HEK293T (cell line): ENCODE measurements around the gene SETD2.

Source experiments
- CTCF ChIA-PET: fragments of 350-600 bp; formaldehyde crosslinking; extraction: SDS; loops from one replicate; lab custom pipeline; 2021; ENCODE audit warnings: antibody characterized with exemption, inconsistent platforms; lab: Yijun Ruan, JAX
- POLR2A ChIA-PET: fragments of 350-600 bp; formaldehyde crosslinking; extraction: SDS; loops from one replicate; lab custom pipeline; 2020; ENCODE audit warnings: antibody characterized with exemption, inconsistent platforms; lab: Yijun Ruan, JAX
- DNase-seq: peaks from one replicate; pipeline ENCODE4 v3.0.0; 2012; ENCODE audit warnings: mixed read lengths; ENCODE audit errors: extremely low spot score
- ARNT ChIP-seq: fragments of 450-650 bp; IDR thresholded peaks from 2 replicates; pipeline ENCODE4 v1.6.1; 2017; ENCODE audit warnings: mild to moderate bottlenecking
- BHLHE40 ChIP-seq: fragments of 450-650 bp; IDR thresholded peaks from 2 replicates; pipeline ENCODE4 v1.6.1; 2016; ENCODE audit warnings: mild to moderate bottlenecking, moderate library complexity, borderline replicate concordance
- CTBP1 ChIP-seq: fragments of 450-650 bp; IDR thresholded peaks from 2 replicates; pipeline ENCODE4 v1.6.1; 2016; ENCODE audit warnings: borderline replicate concordance
- ELF4 ChIP-seq: fragments of 450-650 bp; IDR thresholded peaks from 2 replicates; pipeline ENCODE4 v1.6.1; 2017; ENCODE audit warnings: antibody characterized with exemption
- FOXA1 ChIP-seq: fragments of 450-650 bp; IDR thresholded peaks from 2 replicates; pipeline ENCODE4 v1.6.1; 2016; ENCODE audit warnings: mild to moderate bottlenecking
- FOXK2 ChIP-seq: fragments of 450-650 bp; IDR thresholded peaks from 2 replicates; pipeline ENCODE4 v1.6.1; 2016; ENCODE audit warnings: mild to moderate bottlenecking
- FOXM1 ChIP-seq: fragments of 450-650 bp; IDR thresholded peaks from 2 replicates; pipeline ENCODE4 v1.6.1; 2017; ENCODE audit warnings: mild to moderate bottlenecking, borderline replicate concordance
- HDGF ChIP-seq: fragments of 450-650 bp; IDR thresholded peaks from 2 replicates; pipeline ENCODE4 v1.6.1; 2017; ENCODE audit warnings: antibody characterized with exemption, borderline replicate concordance
- L3MBTL2 ChIP-seq: fragments of 450-650 bp; conservative IDR thresholded peaks from 2 replicates; pipeline ENCODE4 v1.6.1; 2016; ENCODE audit warnings: mild to moderate bottlenecking
- LEF1 ChIP-seq: fragments of 450-650 bp; IDR thresholded peaks from 2 replicates; pipeline ENCODE4 v1.6.1; 2017; ENCODE audit warnings: mild to moderate bottlenecking, borderline replicate concordance
- NFRKB ChIP-seq: fragments of 450-650 bp; IDR thresholded peaks from 2 replicates; pipeline ENCODE4 v1.6.1; 2016; ENCODE audit warnings: mild to moderate bottlenecking, moderate library complexity
- PKNOX1 ChIP-seq: fragments of 450-650 bp; IDR thresholded peaks from 2 replicates; pipeline ENCODE4 v1.6.1; 2016
- SP1 ChIP-seq: fragments of 450-650 bp; IDR thresholded peaks from 2 replicates; pipeline ENCODE4 v1.6.1; 2017
- SUZ12 ChIP-seq: fragments of 450-650 bp; IDR thresholded peaks from 2 replicates; pipeline ENCODE4 v1.6.1; 2016; ENCODE audit warnings: mild to moderate bottlenecking
- TARDBP ChIP-seq: fragments of 450-650 bp; IDR thresholded peaks from 2 replicates; pipeline ENCODE4 v1.6.1; 2016
- ZNF384 ChIP-seq: fragments of 450-650 bp; IDR thresholded peaks from 2 replicates; pipeline ENCODE4 v1.6.1; 2016

SETD2 gene

GRCh38 chr3:47013231-47013630, 150.7 kb downstream of the SETD2 start:
- ChIA-PET CTCF (interaction anchor here (0.5 to 0.6 kb wide), 2 partner anchors 13 to 221 kb away, joined by 3 read pairs; no protein-coding TSS in a partner anchor), POLR2A (no interaction called here)
- TF ChIP-seq FOXK2 = no peak
- TF ChIP-seq L3MBTL2 = no peak
- TF ChIP-seq ARNT = no peak
- TF ChIP-seq ZNF384 = no peak
- TF ChIP-seq BHLHE40 = no peak
- TF ChIP-seq LEF1 = no peak
- no peak for TF ChIP-seq SUZ12
- no peak for TF ChIP-seq FOXM1
- TF ChIP-seq ELF4 = no peak
- TF ChIP-seq CTBP1 = no peak
- no peak for TF ChIP-seq PKNOX1
- no peak for TF ChIP-seq SP1
- no peak for TF ChIP-seq HDGF
- no peak for TF ChIP-seq NFRKB
- TF ChIP-seq FOXA1 = no peak
- DNase-seq = no peak

- ChIA-PET CTCF (interaction anchor here (0.5 to 0.6 kb wide), 2 partner anchors 13 to 220 kb away, joined by 3 read pairs; no protein-coding TSS in a partner anchor), POLR2A (no interaction called here)
- DNase-seq = no peak
- no peak for TF ChIP-seq SUZ12
- no peak for TF ChIP-seq TARDBP
- TF ChIP-seq HDGF = no peak
- no peak for TF ChIP-seq CTBP1
- TF ChIP-seq NFRKB = no peak
- no peak for TF ChIP-seq FOXM1
- no peak for TF ChIP-seq LEF1
- no peak for TF ChIP-seq PKNOX1
- TF ChIP-seq FOXK2 = no peak
- no peak for TF ChIP-seq BHLHE40
- TF ChIP-seq ELF4 = no peak
- TF ChIP-seq ARNT = no peak
- TF ChIP-seq SP1 = no peak
- no peak for TF ChIP-seq ZNF384
- TF ChIP-seq L3MBTL2 = no peak
- TF ChIP-seq FOXA1 = no peak
Measured at GRCh38 chr3:47012342-47013230, 151.3 kb downstream of the SETD2 start.

GRCh38 chr3:47011371-47011770, 152.5 kb downstream of the SETD2 start:
- TF ChIP-seq PKNOX1 = no peak
- ChIA-PET CTCF (interaction anchor here (0.6 to 0.9 kb wide), 3 partner anchors 12 to 346 kb away, joined by 3 to 4 read pairs (median 3); no protein-coding TSS in a partner anchor), POLR2A (interaction anchor here (3.0 kb wide), 1 partner anchor 32 kb away, joined by 14 read pairs; the partner anchor contains the start of gene NBEAL2)
- no peak for DNase-seq

- DNase-seq = no peak
- CTCF ChIA-PET = interaction anchor here (0.6 to 0.9 kb wide), 3 partner anchors 12 to 346 kb away, joined by 3 to 4 read pairs (median 3); no protein-coding TSS in a partner anchor
- POLR2A ChIA-PET = interaction anchor here (3.0 kb wide), 1 partner anchor 32 kb away, joined by 14 read pairs; the partner anchor contains the start of gene NBEAL2
- TF ChIP-seq ELF4 (no peak), TARDBP (no peak), BHLHE40 (no peak), FOXA1 (no peak), L3MBTL2 (no peak), FOXK2 (no peak), FOXM1 (no peak), ARNT (no peak), HDGF (no peak)
Measured at GRCh38 chr3:47010910-47011309, 153.0 kb downstream of the SETD2 start.

GRCh38 chr3:47010111-47010712, 153.7 kb downstream of the SETD2 start:
- CTCF ChIA-PET = interaction anchor here (0.5 to 1.3 kb wide), 2 partner anchors 86 to 314 kb away, joined by 4 to 6 read pairs; no protein-coding TSS in a partner anchor
- TF ChIP-seq SUZ12 (no peak), ARNT (no peak), PKNOX1 (no peak), ZNF384 (no peak), BHLHE40 (no peak), TARDBP (no peak)
- no peak for DNase-seq
- POLR2A ChIA-PET = interaction anchor here (1.3 to 3.0 kb wide), 5 partner anchors 8 to 79 kb away, joined by 3 to 14 read pairs (median 4); partner anchors contain the start of gene NBEAL2
